ENCODE data around the gene LRP8.

GRCh38 chr1:53288790-53289429 lies 39.0 kb downstream of the LRP8 start:
- no peak for TF ChIP-seq CTCF (IDR thresholded peaks at IDR 0.05; ENCODE audit: insufficient read depth, low read depth, low read length)
- TF ChIP-seq EZH2 (IDR thresholded peaks at IDR 0.05; ENCODE audit: insufficient read depth, low read length) = no peak

Measured in astrocyte (in vitro differentiated cells and primary cell).